Nephron progenitor cell (in vitro differentiated cells): Measurements from ENCODE around the gene PMP22.

Experiments
- DNase-seq: peaks from one replicate; pipeline ENCODE4 v3.0.0; 2021
- H3K27ac Mint-ChIP-seq: 2 replicates; pipeline ENCODE4 v1.8.0; 2021; ENCODE audit warnings: mild to moderate bottlenecking, moderate library complexity, mixed read lengths
- H3K27me3 Mint-ChIP-seq: 2 replicates; pipeline ENCODE4 v1.8.0; 2021; ENCODE audit warnings: mild to moderate bottlenecking, low read depth, mixed read lengths; ENCODE audit not compliant: poor library complexity
- H3K36me3 Mint-ChIP-seq: 2 replicates; pipeline ENCODE4 v1.8.0; 2021; ENCODE audit warnings: low read depth, mixed read lengths
- H3K4me1 Mint-ChIP-seq: 2 replicates; pipeline ENCODE4 v1.8.0; 2021; ENCODE audit warnings: mixed read lengths
- H3K4me3 Mint-ChIP-seq: 2 replicates; pipeline ENCODE4 v1.8.0; 2021; ENCODE audit warnings: mild to moderate bottlenecking, moderate library complexity, mixed read lengths
- H3K9me3 Mint-ChIP-seq: 2 replicates; pipeline ENCODE4 v1.8.0; 2021; ENCODE audit warnings: mild to moderate bottlenecking, moderate library complexity, mixed read lengths
- TF ChIP-seq, protein P1 (sequence below): fragments of 200-600 bp; sonication (generic); IDR thresholded peaks from 2 replicates; pipeline ENCODE4 v1.5.0; 2021; ENCODE audit warnings: antibody characterized with exemption

Gene PMP22

DNA sequence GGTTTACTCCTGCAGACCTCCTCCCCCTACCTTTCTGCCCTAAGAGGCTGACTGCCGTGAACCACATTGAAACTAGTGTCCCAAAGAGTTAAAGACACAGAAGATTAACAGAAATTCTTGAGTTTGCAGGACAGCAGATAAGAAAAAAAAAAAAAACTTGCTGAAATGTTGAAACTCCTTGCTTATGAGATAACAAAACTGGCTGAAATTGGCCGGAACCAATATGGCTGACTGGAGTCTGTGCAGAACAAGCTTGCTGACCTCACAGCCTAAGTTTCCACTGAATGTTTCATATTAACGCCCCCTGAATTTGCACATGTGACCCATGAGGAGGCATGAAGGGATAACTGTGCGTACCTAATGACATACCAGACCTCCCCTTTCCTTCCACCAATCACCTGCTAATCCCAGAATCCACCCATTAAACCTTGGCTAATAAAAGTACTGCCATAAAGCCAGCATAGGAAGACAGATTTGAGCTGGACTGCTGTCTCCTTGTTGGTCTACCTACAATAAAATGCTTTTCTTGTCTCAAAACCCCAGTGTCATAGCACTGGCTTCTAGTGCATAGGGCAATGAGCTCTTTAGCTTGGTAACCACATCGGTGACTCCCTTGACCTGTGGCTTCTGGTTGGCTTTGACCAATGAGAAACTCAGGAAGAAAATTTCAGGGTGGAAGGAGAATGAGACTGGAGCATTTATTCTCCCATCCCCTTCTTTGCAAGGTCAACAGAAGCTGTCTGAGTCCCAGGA, 80.1 kb downstream of the PMP22 start:
- TF ChIP-seq, protein P1, sequence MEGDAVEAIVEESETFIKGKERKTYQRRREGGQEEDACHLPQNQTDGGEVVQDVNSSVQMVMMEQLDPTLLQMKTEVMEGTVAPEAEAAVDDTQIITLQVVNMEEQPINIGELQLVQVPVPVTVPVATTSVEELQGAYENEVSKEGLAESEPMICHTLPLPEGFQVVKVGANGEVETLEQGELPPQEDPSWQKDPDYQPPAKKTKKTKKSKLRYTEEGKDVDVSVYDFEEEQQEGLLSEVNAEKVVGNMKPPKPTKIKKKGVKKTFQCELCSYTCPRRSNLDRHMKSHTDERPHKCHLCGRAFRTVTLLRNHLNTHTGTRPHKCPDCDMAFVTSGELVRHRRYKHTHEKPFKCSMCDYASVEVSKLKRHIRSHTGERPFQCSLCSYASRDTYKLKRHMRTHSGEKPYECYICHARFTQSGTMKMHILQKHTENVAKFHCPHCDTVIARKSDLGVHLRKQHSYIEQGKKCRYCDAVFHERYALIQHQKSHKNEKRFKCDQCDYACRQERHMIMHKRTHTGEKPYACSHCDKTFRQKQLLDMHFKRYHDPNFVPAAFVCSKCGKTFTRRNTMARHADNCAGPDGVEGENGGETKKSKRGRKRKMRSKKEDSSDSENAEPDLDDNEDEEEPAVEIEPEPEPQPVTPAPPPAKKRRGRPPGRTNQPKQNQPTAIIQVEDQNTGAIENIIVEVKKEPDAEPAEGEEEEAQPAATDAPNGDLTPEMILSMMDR = no peak
- peaks cover 4% of the 10 kb centered on the region for H3K9me3 Mint-ChIP-seq
- H3K27me3 Mint-ChIP-seq = no peaks in the 10 kb centered on the region
- H3K4me1 Mint-ChIP-seq = peaks cover 9% of the 10 kb centered on the region
- no peak for DNase-seq
- no peak overlapping the region for H3K4me3 Mint-ChIP-seq
- no peak overlapping the region for H3K27ac Mint-ChIP-seq
- no peaks in the 10 kb centered on the region for H3K36me3 Mint-ChIP-seq

DNA sequence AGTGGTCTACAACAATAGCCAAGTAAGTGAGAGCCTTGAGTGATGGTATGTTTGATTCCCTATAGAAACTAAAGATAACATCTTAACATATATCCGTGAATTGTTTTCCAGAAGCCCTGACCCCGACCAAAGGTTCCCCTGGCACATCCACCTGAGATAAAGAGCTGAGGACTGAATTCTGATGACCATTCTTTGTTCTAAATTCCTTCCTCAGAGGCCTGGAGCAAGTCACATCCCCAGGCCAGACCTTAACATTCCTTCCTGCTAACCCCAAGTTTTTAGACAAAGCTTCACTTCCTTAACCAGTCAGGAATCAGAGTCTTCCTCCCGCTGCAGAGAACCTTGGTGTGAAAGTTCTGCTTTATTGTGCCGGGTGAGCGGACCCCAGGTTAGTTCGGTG, 83.3 kb downstream of the PMP22 start:
- no peak overlapping the region for H3K4me3 Mint-ChIP-seq
- H3K9me3 Mint-ChIP-seq = no peaks in the 10 kb centered on the region
- no peak overlapping the region for H3K27ac Mint-ChIP-seq
- DNase-seq = no peak
- H3K36me3 Mint-ChIP-seq = no peaks in the 10 kb centered on the region
- no peaks in the 10 kb centered on the region for H3K27me3 Mint-ChIP-seq
- TF ChIP-seq, protein P1 = no peak
- peaks cover 19% of the 10 kb centered on the region for H3K4me1 Mint-ChIP-seq

DNA sequence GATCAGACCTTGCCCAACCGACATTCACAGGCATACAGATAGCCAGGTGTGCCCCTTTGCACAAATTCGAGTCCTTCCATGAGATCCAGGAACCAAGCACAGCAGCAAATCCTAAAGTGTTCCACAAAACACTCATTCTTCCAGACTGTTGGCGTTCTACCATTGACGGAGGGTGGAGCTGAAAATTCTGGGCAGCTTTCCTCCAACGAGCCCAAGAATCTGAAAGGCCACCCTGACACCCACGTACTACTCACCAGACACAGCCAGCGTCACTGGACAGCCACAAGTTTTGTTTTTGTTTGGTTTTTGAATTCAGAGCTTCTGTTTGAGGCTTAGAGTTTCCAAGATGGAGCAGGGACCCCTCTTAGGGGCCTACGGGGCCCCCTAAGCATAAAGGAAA, 83.8 kb downstream of the PMP22 start:
- Mint-ChIP-seq H3K9me3 (no peaks in the 10 kb centered on the region), H3K27me3 (no peaks in the 10 kb centered on the region), H3K36me3 (no peaks in the 10 kb centered on the region), H3K4me3 (no peak overlapping the region), H3K4me1 (peaks cover 19% of the 10 kb centered on the region), H3K27ac (no peak overlapping the region)
- DNase-seq = no peak
- TF ChIP-seq, protein P1 = no peak

DNA sequence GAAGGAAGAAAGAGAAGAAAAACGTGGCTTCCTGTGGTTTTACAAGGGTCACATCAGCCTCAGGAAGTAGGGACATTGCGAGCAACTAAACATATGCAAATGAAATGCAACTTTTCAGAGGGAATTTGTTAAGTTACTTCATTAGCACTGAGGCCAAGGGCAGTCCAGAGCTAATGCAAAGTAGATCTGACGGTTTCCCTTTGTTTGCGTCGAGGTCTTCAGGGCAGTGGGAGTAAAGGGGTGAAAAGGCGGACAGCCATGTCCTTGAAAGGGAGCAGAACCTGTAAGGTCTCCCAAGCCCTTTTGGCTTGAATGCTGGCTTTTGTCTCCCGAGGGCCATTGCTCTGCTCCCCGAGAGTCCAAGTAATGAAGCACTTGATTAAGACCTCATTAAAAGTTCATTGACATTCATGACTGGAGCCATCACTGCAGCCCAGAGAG, 85.0 kb downstream of the PMP22 start:
- H3K9me3 Mint-ChIP-seq = no peaks in the 10 kb centered on the region
- H3K4me3 Mint-ChIP-seq = no peak overlapping the region
- H3K27ac Mint-ChIP-seq = no peak overlapping the region
- H3K4me1 Mint-ChIP-seq = peaks cover 14% of the 10 kb centered on the region
- TF ChIP-seq, protein P1 = no peak
- H3K27me3 Mint-ChIP-seq = peaks cover under 1% of the 10 kb centered on the region
- DNase-seq = no peak
- H3K36me3 Mint-ChIP-seq = no peaks in the 10 kb centered on the region
